Stimulated activated CD4-positive, alpha-beta T cell treated with anti-CD3 and anti-CD28 coated beads, Interleukin-4, amount 100 ng/mL, for 4 hours (primary cell): ENCODE data around the gene NELFE.
"Not testable (repeated sequence)": the region's sequence is repeated elsewhere in the genome, so short reads cannot be mapped to it uniquely, and the experiment has no call there.

Experiments
- DNase-seq, 2 experiments: peaks; one replicate each; pipeline ENCODE4 v3.0.0-alpha.2; 2020

Gene NELFE

GRCh38 chr6:31948306-31948705 is 10.5 kb downstream of the NELFE start:
- DNase-seq, result no peak

DNA sequence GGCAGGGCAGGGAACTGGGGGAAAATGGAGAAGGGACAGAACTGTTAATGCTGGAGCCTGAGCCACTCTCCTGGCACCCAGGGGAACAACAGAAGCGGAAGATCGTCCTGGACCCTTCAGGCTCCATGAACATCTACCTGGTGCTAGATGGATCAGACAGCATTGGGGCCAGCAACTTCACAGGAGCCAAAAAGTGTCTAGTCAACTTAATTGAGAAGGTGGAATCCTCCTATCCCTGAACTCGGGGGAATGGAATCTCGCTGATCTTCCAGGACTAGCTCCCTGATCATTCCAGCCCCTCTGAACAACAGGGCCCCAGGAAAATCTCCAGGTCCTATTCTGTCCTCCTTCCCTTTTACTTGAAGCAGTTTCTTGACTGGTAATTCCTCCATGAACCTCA is 10.9 kb downstream of the NELFE start:
- DNase-seq, result no peak

- no peak for DNase-seq
Observed at GRCh38 chr6:31947070-31947675, 11.6 kb downstream of the NELFE start.

GRCh38 chr6:31946370-31946885 is 12.3 kb downstream of the NELFE start:
- DNase-seq, result no peak

- no peak for DNase-seq
Observed at GRCh38 chr6:31945507-31946369, 13.0 kb downstream of the NELFE start, which contains the start of gene CFB. Gene CFB (plus strand): TSS chr6:31946095. CDS start chr6:31946222, 127 bp downstream.

- no peak for DNase-seq
Observed at GRCh38 chr6:31945154-31945506, 13.6 kb downstream of the NELFE start.

DNA sequence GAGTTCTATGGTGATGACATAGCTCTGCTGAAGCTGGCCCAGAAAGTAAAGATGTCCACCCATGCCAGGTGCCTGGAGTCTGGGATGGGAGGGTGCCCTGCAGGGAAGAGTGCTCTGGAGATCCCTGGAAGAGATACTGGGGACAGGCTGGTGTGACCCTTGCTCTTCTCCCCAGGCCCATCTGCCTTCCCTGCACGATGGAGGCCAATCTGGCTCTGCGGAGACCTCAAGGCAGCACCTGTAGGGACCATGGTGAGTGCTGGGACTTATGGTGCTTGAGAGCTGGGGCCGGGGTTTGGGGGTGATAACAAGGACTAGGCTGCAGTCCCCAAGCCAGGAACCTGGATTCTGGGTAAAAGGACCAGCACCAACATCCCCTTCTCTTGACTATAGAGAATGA is 15.0 kb downstream of the NELFE start:
- DNase-seq, result no peak

- DNase-seq, result no peak
Observed at GRCh38 chr6:31940256-31940664, 18.5 kb downstream of the NELFE start.

DNA sequence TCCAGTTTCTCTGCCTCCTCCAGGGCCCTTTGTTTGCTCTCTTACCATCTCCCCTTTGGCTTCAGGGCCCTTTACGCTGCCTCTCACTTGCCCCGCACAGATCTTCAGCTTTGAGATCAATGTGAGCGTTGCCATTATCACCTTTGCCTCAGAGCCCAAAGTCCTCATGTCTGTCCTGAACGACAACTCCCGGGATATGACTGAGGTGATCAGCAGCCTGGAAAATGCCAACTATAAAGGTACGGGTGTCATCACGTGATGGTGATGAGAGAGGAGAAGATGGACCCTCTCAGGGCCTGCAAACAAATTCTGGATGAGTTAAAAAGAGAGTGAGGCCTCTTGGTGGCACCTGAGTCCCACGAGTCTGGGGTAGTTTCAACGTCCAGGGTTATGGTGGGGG is 22.9 kb downstream of the NELFE start:
- DNase-seq, result no peak

DNA sequence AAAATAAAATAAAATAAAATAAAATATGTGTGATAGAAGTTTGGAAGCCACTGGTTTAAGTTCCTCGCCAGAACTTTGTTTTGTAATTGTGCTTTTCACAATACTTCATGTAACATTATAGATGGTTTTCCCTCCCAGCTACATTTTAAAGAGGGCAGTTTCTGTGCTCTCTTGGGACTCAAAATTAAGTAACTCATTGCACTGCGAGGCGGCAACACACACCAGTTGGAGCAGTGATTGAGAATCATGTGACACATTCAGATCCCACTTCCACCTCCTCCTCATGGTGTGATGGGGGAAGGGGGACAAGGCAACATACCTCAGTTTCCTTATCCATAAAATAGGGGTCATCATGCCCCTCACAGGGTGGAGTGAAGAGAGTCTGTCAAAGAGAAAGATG is 23.8 kb downstream of the NELFE start:
- no peak for DNase-seq

DNA sequence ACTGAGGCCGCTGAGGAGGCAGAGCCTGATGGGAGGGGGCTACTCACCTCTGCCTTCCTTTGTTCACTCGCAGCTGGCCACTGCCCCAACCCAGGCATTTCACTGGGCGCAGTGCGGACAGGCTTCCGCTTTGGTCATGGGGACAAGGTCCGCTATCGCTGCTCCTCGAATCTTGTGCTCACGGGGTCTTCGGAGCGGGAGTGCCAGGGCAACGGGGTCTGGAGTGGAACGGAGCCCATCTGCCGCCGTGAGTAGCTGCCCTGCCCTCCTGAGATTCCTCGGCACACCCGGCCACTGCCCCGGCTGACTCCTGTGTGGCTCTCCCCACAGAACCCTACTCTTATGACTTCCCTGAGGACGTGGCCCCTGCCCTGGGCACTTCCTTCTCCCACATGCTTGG is 25.2 kb downstream of the NELFE start:
- DNase-seq, result no peak

DNA sequence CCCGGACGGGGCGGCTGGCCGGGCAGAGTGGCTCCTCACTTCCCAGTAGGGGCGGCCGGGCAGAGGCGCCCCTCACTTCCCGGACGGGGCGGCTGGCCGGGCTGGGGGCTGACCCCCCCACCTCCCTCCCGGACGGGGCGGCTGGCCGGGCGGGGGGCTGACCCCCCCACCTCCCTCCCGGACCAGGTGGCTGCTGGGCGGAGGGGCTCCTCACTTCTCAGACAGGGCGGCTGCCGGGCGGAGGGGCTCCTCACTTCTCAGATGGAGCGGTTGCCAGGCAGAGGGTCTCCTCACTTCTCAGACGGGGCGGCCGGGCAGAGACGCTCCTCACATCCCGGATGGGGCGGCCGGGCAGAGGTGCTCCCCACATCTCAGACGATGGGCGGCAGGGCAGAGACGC is 26.6 kb downstream of the NELFE start:
- not testable (repeated sequence) for DNase-seq

GRCh38 chr6:31930962-31931361 is 27.8 kb downstream of the NELFE start:
- no peak for DNase-seq

DNA sequence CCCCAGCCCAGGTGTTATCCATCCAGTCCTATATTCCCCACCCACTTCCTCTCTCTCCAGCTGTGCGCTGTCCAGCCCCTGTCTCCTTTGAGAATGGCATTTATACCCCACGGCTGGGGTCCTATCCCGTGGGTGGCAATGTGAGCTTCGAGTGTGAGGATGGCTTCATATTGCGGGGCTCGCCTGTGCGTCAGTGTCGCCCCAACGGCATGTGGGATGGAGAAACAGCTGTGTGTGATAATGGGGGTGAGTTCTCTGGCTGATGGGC is 30.2 kb downstream of the NELFE start:
- no peak for DNase-seq

- DNase-seq, result no peak
Observed at GRCh38 chr6:31927863-31928671, 30.7 kb downstream of the NELFE start.

DNA sequence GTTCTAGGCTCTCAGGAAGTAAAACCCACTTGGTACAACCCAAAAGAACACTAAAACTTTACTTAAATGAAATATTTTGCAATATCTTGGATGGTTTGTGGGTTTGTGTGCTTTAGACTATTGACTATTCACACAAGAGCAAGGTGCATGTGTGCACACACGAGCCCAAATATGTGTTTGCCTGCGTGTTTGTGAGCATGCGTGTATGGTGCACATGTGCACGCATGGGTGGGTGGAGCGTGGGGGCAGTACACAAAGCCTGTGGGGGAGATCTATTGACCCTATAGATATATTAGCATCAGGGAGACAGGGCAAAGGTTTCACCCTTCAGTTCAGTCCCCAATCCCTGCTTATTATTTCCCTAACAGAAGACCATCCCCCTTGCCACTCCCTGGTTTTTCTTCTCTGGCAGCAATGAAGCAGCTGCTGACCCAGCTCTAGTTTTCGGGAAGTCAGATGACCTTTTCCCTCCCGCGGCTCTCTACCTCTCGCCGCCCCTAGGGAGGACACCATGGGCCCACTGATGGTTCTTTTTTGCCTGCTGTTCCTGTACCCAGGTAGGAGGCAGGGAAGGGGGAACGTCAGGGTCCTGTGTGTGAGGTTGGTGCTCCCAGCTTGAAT is 31.4 kb downstream of the NELFE start, which contains the start of gene C2:
C2 (plus strand) TSS at position 476 of the 621 bp plus-strand sequence; CDS start at position 512, 36 bp downstream.
- no peak for DNase-seq

DNA sequence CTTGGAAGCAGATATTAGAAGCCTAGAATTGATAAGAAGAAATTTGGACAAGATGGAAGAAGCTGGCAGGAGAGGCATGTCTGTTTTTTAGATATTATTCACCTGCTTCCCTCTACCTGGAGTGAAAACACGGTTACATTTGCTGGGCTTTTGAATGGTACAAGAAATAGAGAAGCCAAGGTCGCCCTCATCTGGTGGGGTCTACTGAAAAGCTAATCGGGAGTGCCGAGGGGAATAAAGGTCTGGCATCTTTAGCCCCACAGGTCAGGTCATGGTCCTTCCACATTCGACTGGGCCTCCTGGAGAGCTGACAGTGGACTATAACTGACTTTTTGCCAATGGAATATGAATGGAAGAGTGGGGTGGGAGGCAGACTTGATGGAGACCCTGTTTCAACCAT is 35.8 kb downstream of the NELFE start:
- DNase-seq, result peak in 1 of 2 experiments; percentile 9

DNA sequence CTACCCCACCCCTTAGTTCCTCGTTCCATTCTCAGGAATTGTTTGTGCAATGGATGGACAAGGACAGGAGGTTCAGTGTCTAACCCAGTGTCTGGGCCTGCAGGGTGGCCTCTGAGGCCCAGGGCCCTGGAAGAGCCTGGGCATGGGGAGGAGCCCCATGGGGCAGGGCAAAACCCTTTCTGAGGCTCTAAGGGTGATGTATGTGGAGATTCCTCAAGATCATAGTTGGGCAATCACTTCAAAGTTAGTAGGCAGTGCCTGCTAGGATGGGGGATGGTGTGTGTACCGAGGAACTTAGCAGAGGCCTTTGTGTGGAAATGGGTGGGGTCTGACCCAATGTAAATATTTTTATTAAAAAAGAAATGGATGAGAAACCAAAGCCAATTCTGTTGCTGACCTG is 38.0 kb downstream of the NELFE start:
- DNase-seq, result no peak

DNA sequence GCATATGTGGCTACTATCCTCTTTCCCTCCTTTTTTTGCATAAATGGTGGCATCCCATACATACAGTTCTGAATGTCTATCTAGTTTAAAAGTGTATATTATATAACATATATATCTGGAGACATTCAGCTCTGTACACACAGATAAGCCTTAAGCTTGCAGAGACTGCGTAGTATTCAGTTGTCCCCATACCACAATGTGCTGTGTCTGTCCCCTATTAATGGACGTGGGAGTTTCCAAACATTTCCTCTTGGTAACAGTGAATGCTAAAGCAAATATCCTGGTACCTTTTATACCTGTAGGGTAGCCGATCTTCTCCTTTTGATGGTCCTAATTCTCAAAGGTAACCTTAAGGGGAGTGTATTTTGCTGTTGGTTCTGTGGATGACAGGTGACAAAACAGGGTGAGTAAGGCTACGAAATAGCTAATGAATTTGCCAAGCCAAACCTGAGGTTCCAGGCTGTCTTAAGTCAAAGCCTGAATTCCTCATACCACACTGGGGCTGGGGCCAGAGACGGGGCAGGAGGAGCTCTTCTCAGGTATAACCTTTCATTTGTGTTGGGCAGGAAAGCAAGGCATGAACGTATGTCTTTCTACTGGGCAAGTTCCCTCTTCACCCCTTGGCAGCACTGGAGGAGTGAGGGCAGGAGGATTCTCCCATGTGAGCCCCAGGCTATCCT is 39.0 kb downstream of the NELFE start:
- no peak for DNase-seq

DNA sequence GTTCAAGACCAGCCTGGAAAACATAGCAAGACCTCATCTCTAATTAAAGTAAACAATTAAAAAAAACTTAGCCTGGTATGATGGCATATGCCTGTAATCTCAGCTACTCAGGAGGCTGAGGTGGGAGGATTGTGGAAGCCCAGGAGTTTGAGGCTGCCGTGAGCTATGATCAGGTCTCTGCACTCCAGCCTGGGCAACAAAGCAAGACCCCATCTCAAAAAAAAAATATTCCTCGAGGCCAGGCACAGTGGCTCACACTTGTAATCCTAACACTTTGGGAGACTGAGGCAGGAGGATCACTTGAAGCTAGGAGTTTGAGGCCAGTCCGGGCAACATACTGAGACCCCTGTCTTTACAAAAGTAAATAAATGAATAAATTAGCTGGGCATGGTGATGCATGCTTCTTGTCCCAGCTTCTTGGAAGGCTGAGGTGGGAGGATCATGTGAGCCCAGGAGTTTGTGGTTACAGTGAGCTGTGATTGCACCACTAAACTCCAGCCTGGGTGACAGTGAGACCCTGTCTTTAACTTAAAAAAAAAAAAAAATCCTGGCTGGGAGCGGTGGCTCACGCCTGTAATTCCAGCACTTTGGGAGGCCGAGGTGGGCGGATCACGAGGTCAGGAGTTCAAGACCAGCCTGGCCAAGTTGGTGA is 40.6 kb downstream of the NELFE start:
- no peak for DNase-seq

- no peak for DNase-seq
Observed at GRCh38 chr6:31915756-31916155, 43.0 kb downstream of the NELFE start.

DNA sequence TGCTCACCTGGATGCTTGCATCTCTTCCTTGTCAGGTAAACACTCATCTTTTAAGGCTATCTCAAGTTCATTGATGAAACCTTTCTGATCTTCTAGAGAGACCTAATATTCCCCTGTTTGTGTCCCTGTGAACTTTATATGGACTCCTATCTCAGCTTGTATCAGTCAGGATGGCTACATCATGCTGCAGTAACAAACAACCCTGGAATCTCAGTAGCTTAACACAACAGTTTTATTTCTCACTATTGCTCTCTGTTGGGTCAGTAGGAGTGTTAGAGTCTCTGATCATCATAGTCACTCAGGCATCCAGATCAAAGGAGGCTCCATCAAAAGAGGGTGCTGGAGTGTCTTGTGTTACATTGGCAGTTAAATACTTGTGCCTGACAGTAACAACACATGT is 43.4 kb downstream of the NELFE start:
- DNase-seq, result no peak
